Lower leg skin (tissue), 3 donors: Measurements from ENCODE around the gene NUDT3.
"Not testable (repeated sequence)": the region's sequence is repeated elsewhere in the genome, so short reads cannot be mapped to it uniquely, and the experiment has no call there.

Experiments
- POLR2A ChIP-seq, 2 donors: fragments of 450-650 bp; IDR thresholded peaks; one replicate each; pipeline ENCODE4 v1.6.1; 2016 to 2017; ENCODE audit warnings: antibody characterized with exemption in 2 of 2, mild to moderate bottlenecking in 1 of 2, moderate library complexity in 1 of 2
- TF ChIP-seq, protein P1 (sequence below), 3 donors: fragments of 450-650 bp; IDR thresholded peaks; one replicate each; pipeline ENCODE4 v1.5.1; 2016; ENCODE audit warnings: antibody characterized with exemption in 3 of 3, mild to moderate bottlenecking in 3 of 3, moderate library complexity in 2 of 3

DNA sequence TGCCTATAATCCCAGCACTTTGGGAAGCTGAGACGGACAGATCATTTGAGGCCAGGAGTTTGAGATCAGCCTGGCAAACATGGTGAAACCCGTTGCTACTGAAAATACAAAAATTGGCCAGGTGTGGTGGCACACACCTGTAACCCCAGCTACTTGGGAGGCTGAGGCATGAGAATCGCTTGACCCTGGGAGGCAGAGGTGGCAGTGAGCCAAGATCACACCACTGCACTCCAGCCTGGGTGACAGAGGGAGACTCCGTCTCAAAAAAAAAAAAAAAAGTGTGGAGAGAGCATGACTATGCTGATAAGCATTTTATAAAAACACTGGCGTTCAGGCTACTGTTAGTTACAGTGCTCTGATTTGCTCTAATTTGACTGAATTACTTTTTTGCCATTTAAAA is 14.9 kb downstream of the NUDT3 start:
- TF ChIP-seq POLR2A (IDR thresholded peaks at IDR 0.05) = not testable (repeated sequence)
- TF ChIP-seq, protein P1, sequence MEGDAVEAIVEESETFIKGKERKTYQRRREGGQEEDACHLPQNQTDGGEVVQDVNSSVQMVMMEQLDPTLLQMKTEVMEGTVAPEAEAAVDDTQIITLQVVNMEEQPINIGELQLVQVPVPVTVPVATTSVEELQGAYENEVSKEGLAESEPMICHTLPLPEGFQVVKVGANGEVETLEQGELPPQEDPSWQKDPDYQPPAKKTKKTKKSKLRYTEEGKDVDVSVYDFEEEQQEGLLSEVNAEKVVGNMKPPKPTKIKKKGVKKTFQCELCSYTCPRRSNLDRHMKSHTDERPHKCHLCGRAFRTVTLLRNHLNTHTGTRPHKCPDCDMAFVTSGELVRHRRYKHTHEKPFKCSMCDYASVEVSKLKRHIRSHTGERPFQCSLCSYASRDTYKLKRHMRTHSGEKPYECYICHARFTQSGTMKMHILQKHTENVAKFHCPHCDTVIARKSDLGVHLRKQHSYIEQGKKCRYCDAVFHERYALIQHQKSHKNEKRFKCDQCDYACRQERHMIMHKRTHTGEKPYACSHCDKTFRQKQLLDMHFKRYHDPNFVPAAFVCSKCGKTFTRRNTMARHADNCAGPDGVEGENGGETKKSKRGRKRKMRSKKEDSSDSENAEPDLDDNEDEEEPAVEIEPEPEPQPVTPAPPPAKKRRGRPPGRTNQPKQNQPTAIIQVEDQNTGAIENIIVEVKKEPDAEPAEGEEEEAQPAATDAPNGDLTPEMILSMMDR (IDR thresholded peaks at IDR 0.05) = not testable (repeated sequence)
